SK-N-SH (cell line): ENCODE data around the gene RNF111. TPM values are rescaled to one million over a fixed set of nuclear protein-coding genes. Genes with fewer than 3 reads are reported as not detected.
A peak's percentile ranks its signal among the peaks of the same experiment; 100 is the strongest.

Experiments
- CTCF ChIA-PET: fragments of 300-600, 350-600 bp; formaldehyde crosslinking; extraction: SDS; loops from one replicate; lab custom pipeline; 2021; lab: Yijun Ruan, JAX
- POLR2A ChIA-PET: fragments of 350-600 bp; sonication (Branson Sonifier 250); formaldehyde crosslinking; extraction: SDS; loops from one replicate; lab custom pipeline; 2020; ENCODE audit warnings: antibody characterized with exemption, inconsistent platforms; lab: Yijun Ruan, JAX
- DNase-seq: peaks from one replicate; pipeline ENCODE4 v3.0.0; 2012
- H2AFZ ChIP-seq: fragments of 200-600 bp; sonication (generic); 2 replicates; pipeline ENCODE4 v1.8.1; 2016; ENCODE audit warnings: antibody characterized with exemption, mild to moderate bottlenecking, low read depth
- H3F3A ChIP-seq: fragments of 200-600 bp; sonication (generic); replicated peaks from 2 replicates; pipeline ENCODE3; 2016; ENCODE audit warnings: antibody characterized with exemption, mild to moderate bottlenecking; ENCODE audit not compliant: insufficient read depth
- H3K27ac ChIP-seq, 2 experiments: fragments of 200-500 bp in 1 of 2; fragments of 200-600 bp in 1 of 2; sonication (Bioruptor generic) in 1 of 2; sonication (generic), shearing (Covaris generic) in 1 of 2; 2 replicates each; pipeline versions ENCODE4 v1.5.1 to v1.6.1; 2014 to 2016; ENCODE audit warnings: low read depth in 2 of 2, inconsistent platforms in 1 of 2, low read length in 1 of 2, mild to moderate bottlenecking in 1 of 2, mixed read lengths in 1 of 2
- H3K27me3 ChIP-seq: fragments of 200-600 bp; sonication (generic), shearing (Covaris generic); 2 replicates; pipeline ENCODE4 v1.6.1; 2016; ENCODE audit warnings: mixed run types; ENCODE audit not compliant: insufficient read depth
- H3K36me3 ChIP-seq, 2 experiments: fragments of 200-500 bp in 1 of 2; fragments of 200-600 bp in 1 of 2; sonication (Bioruptor generic) in 1 of 2; sonication (generic) in 1 of 2; replicated peaks in 1 of 2; 2 replicates each; pipeline versions ENCODE3 to v1.5.1; 2014 to 2016; ENCODE audit warnings: low read length in 1 of 2, mild to moderate bottlenecking in 1 of 2; ENCODE audit not compliant: insufficient read depth in 2 of 2, control insufficient read depth in 1 of 2
- H3K4me1 ChIP-seq, 2 experiments: fragments of 200-500 bp in 1 of 2; fragments of 200-600 bp in 1 of 2; sonication (Bioruptor generic) in 1 of 2; sonication (generic), shearing (Covaris generic) in 1 of 2; 2 replicates each; pipeline versions ENCODE4 v1.5.1 to v1.6.1; 2014 to 2016; ENCODE audit warnings: low read depth in 1 of 2, low read length in 1 of 2, mixed run types in 1 of 2; ENCODE audit not compliant: insufficient read depth in 2 of 2, control insufficient read depth in 1 of 2
- H3K4me2 ChIP-seq: fragments of 200-600 bp; sonication (generic), shearing (Covaris generic); 2 replicates; pipeline ENCODE4 v1.6.1; 2017; ENCODE audit warnings: mixed run types
- H3K4me3 ChIP-seq, 2 experiments: fragments of 200-500 bp in 1 of 2; fragments of 200-600 bp in 1 of 2; sonication (Bioruptor generic) in 1 of 2; sonication (generic), shearing (Covaris generic) in 1 of 2; 2 replicates each; pipeline versions ENCODE4 v1.5.1 to v1.8.1; 2014 to 2016; ENCODE audit warnings: low read depth in 2 of 2, inconsistent platforms in 1 of 2, low read length in 1 of 2, mild to moderate bottlenecking in 1 of 2, mixed read lengths in 1 of 2, moderate library complexity in 1 of 2
- H3K79me2 ChIP-seq: fragments of 200-600 bp; sonication (generic); 2 replicates; pipeline ENCODE4 v1.8.1; 2017; ENCODE audit warnings: mild to moderate bottlenecking; ENCODE audit not compliant: insufficient read depth
- H3K9ac ChIP-seq: fragments of 200-600 bp; sonication (generic); 2 replicates; pipeline ENCODE4 v1.6.1; 2017; ENCODE audit warnings: mixed run types
- H3K9me2 ChIP-seq: fragments of 200-600 bp; sonication (generic); 2 replicates; pipeline ENCODE4 v1.6.1; 2017; ENCODE audit warnings: mixed run types
- H3K9me3 ChIP-seq: fragments of 200-600 bp; sonication (generic); 2 replicates; pipeline ENCODE4 v1.6.1; 2017; ENCODE audit warnings: mixed run types, mild to moderate bottlenecking, moderate library complexity
- H4K20me1 ChIP-seq: fragments of 200-600 bp; sonication (generic); 2 replicates; pipeline ENCODE4 v1.6.1; 2017; ENCODE audit warnings: mild to moderate bottlenecking, mixed run types; ENCODE audit not compliant: insufficient read depth
- CHD2 ChIP-seq: fragments of 150-350 bp; IDR thresholded peaks from 2 replicates; pipeline ENCODE4 v1.6.1; 2018; ENCODE audit warnings: low read length; ENCODE audit not compliant: partially characterized antibody
- CTCF ChIP-seq: fragments of 200-600 bp; sonication (generic); IDR thresholded peaks from 2 replicates; pipeline ENCODE4 v1.6.1; 2017; ENCODE audit warnings: antibody characterized with exemption, mild to moderate bottlenecking, moderate library complexity
- ELF1 ChIP-seq: IDR thresholded peaks from 2 replicates; pipeline ENCODE4 v1.4.0; 2012
- EZH2phosphoT487 ChIP-seq: fragments of 200-600 bp; sonication (generic); IDR thresholded peaks from 2 replicates; pipeline ENCODE4 v1.6.1; 2017; ENCODE audit warnings: low read depth, mixed run types, mild to moderate bottlenecking, antibody characterized with exemption, moderate library complexity, borderline replicate concordance
- FOSL2 ChIP-seq: IDR thresholded peaks from 2 replicates; pipeline ENCODE4 v1.4.0; 2012; ENCODE audit warnings: low read depth, mild to moderate bottlenecking, moderate library complexity, borderline replicate concordance
- FOXJ3 ChIP-seq: sonication (generic); formaldehyde crosslinking; IDR thresholded peaks from 2 replicates; pipeline ENCODE4 v1.5.1; 2020; ENCODE audit warnings: mild to moderate bottlenecking, missing genetic modification reagents
- FOXM1 ChIP-seq: IDR thresholded peaks from 2 replicates; pipeline ENCODE4 v1.4.0; 2012; ENCODE audit warnings: low read depth, mild to moderate bottlenecking
- GATA2 ChIP-seq: sonication (generic); formaldehyde crosslinking; IDR thresholded peaks from 2 replicates; pipeline ENCODE4 v1.5.0; 2020; ENCODE audit warnings: mild to moderate bottlenecking, missing genetic modification reagents
- JUND ChIP-seq: IDR thresholded peaks from 2 replicates; pipeline ENCODE4 v1.4.0; 2012
- MXI1 ChIP-seq: IDR thresholded peaks from 2 replicates; pipeline ENCODE4 v1.6.1; 2012; ENCODE audit warnings: mild to moderate bottlenecking, low read depth, low read length, improper control_type of control experiment
- NFIC ChIP-seq: IDR thresholded peaks from 2 replicates; pipeline ENCODE4 v1.4.0; 2012; ENCODE audit warnings: borderline replicate concordance
- NRF1 ChIP-seq: IDR thresholded peaks from 2 replicates; pipeline ENCODE4 v1.6.1; 2012; ENCODE audit warnings: low read depth, mild to moderate bottlenecking, low read length
- PBX3 ChIP-seq: IDR thresholded peaks from 2 replicates; pipeline ENCODE4; 2012
- POLR2AphosphoS5 ChIP-seq: IDR thresholded peaks from 2 replicates; pipeline ENCODE4 v1.6.1; 2012; ENCODE audit warnings: low read depth, low read length
- RAD21 ChIP-seq: IDR thresholded peaks from 2 replicates; pipeline ENCODE4 v1.6.1; 2012; ENCODE audit warnings: mild to moderate bottlenecking, low read length
- RCOR1 ChIP-seq: fragments of 150-350 bp; IDR thresholded peaks from 2 replicates; pipeline ENCODE4 v1.6.1; 2017; ENCODE audit warnings: antibody characterized with exemption, low read length
- REST ChIP-seq: IDR thresholded peaks from 2 replicates; pipeline ENCODE4 v1.6.1; 2012; ENCODE audit warnings: mild to moderate bottlenecking, low read depth, low read length, moderate library complexity
- RFX5 ChIP-seq: IDR thresholded peaks from 2 replicates; pipeline ENCODE4 v1.6.1; 2012; ENCODE audit warnings: mild to moderate bottlenecking, improper control_type of control experiment, low read length
- RXRA ChIP-seq: IDR thresholded peaks from 2 replicates; pipeline ENCODE4 v1.4.0; 2012; ENCODE audit warnings: low read depth, mild to moderate bottlenecking, borderline replicate concordance
- SMC3 ChIP-seq: IDR thresholded peaks from 2 replicates; pipeline ENCODE4 v1.6.1; 2012; ENCODE audit warnings: low read depth, low read length, improper control_type of control experiment
- TAF1 ChIP-seq: IDR thresholded peaks from 2 replicates; pipeline ENCODE4 v1.6.1; 2012; ENCODE audit warnings: low read depth, mild to moderate bottlenecking, low read length, moderate library complexity, borderline replicate concordance
- TCF12 ChIP-seq: IDR thresholded peaks from 2 replicates; pipeline ENCODE4 v1.4.0; 2012
- TEAD4 ChIP-seq: IDR thresholded peaks from 2 replicates; pipeline ENCODE4 v1.4.0; 2012; ENCODE audit warnings: mild to moderate bottlenecking, borderline replicate concordance; ENCODE audit not compliant: insufficient read depth
- USF2 ChIP-seq: fragments of 150-350 bp; IDR thresholded peaks from 2 replicates; pipeline ENCODE4 v1.6.1; 2017; ENCODE audit warnings: antibody characterized with exemption, low read length, low read depth, borderline replicate concordance
- YY1 ChIP-seq: IDR thresholded peaks from 2 replicates; pipeline ENCODE4 v1.4.0; 2012; ENCODE audit warnings: low read depth, mild to moderate bottlenecking
- ZBTB33 ChIP-seq: IDR thresholded peaks from 2 replicates; pipeline ENCODE4 v1.4.0; 2012; ENCODE audit warnings: low read depth, borderline replicate concordance
- WGBS: methylation state at CpG from one replicate; pipeline ENCODE4 v1.1.6; 2017; ENCODE audit warnings: low lambda C conversion rate; 5-methylcytosine and 5-hydroxymethylcytosine counted together
- polyA plus RNA-seq, 3 experiments: library from polyadenylated mRNA; depleted of rRNA; stranded (reverse); fragments of >200 nt; gene quantifications; 2 replicates each; pipeline ENCODE4 v1.2.3, GENCODE V29; 2012

Gene RNF111
- polyA plus RNA-seq, 1 of the 3 experiments (the other 2 are of a cell fraction) = 16.5 TPM

- 74% methylated on average over 7 of the region's 7 CpGs for WGBS
- no peak overlapping the region for H3K9ac ChIP-seq
- H3K27me3 ChIP-seq = no peaks in the 10 kb centered on the region
- no peak overlapping the region for H2AFZ ChIP-seq
- H3K4me1 ChIP-seq = no peaks in the 10 kb centered on the region
- no peak overlapping the region for H3K27ac ChIP-seq
- peaks cover 30 to 56% of the 10 kb centered on the region in 2 experiments for H3K36me3 ChIP-seq
- peak; percentile 72 for DNase-seq
- no peaks in the 10 kb centered on the region for H3K9me3 ChIP-seq
- POLR2A ChIA-PET = no interaction called here
- no peaks in the 10 kb centered on the region; the same call in 1 of the 2 replicates for H4K20me1 ChIP-seq
- CTCF ChIA-PET = interaction anchor here (0.7 to 1.8 kb wide), 9 partner anchors 10 to 393 kb away, joined by 3 to 9 read pairs (median 5); no protein-coding TSS in a partner anchor
- H3F3A ChIP-seq = peaks cover 6% of the 10 kb centered on the region
- no peaks in the 10 kb centered on the region for H3K79me2 ChIP-seq
- H3K9me2 ChIP-seq = no peaks in the 10 kb centered on the region
- no peak overlapping the region for H3K4me2 ChIP-seq
- H3K4me3 ChIP-seq = no peak overlapping the region
- TF ChIP-seq TEAD4 = no peak
- no peak for TF ChIP-seq FOSL2
- TF ChIP-seq EZH2phosphoT487 = no peak
- no peak for TF ChIP-seq TAF1
- no peak for TF ChIP-seq TCF12
- TF ChIP-seq GATA2 = no peak
- no peak for TF ChIP-seq POLR2AphosphoS5
- TF ChIP-seq NFIC = no peak
- TF ChIP-seq RAD21 = peak; percentile 50
- no peak for TF ChIP-seq MXI1
- TF ChIP-seq RCOR1 = no peak
- TF ChIP-seq ELF1 = no peak
- no peak for TF ChIP-seq CHD2
- TF ChIP-seq ZBTB33 = no peak
- no peak for TF ChIP-seq NRF1
- no peak for TF ChIP-seq USF2
- TF ChIP-seq RFX5 = no peak
- TF ChIP-seq RXRA = no peak
- no peak for TF ChIP-seq FOXJ3
- no peak for TF ChIP-seq FOXM1
- no peak for TF ChIP-seq PBX3
- TF ChIP-seq YY1 = peak; percentile 35; the same call in 1 of the 2 replicates
- peak; percentile 56 for TF ChIP-seq SMC3
- TF ChIP-seq CTCF = peak; percentile 69
- no peak for TF ChIP-seq JUND
- TF ChIP-seq REST = no peak
Observed at GRCh38 chr15:59138243-59138642, 150.8 kb downstream of the RNF111 start.
